H4 (cell line): ENCODE results near the gene RNF175. TPM values are rescaled to one million over a fixed set of nuclear protein-coding genes. Genes with fewer than 3 reads are reported as not detected.

Source experiments
- DNase-seq: peaks from one replicate; pipeline ENCODE4 v3.0.0-alpha.2; 2015; ENCODE audit warnings: low spot score
- total RNA-seq: library from RNA; depleted of rRNA; stranded (reverse); fragments of >200 nt; shearing (Covaris generic); gene quantifications from 2 replicates; pipeline ENCODE4 v1.2.3, GENCODE V29; 2014

RNF175 gene
- total RNA-seq, 1 experiment from 2014 or later, result not detected

- peak; percentile 64 for DNase-seq
Measured at GRCh38 chr4:153748378-153748777, 11.4 kb downstream of the RNF175 start.

GRCh38 chr4:153747406-153747955 is 12.3 kb downstream of the RNF175 start:
- no peak for DNase-seq

- no peak for DNase-seq
Measured at GRCh38 chr4:153745651-153746050, 14.2 kb downstream of the RNF175 start.

- no peak for DNase-seq
Measured at GRCh38 chr4:153741541-153741940, 18.3 kb downstream of the RNF175 start.

GRCh38 chr4:153735906-153736461 is 23.8 kb downstream of the RNF175 start:
- no peak for DNase-seq

- DNase-seq, result no peak
Measured at GRCh38 chr4:153733751-153734448, 25.9 kb downstream of the RNF175 start.

GRCh38 chr4:153731239-153731638 is 28.6 kb downstream of the RNF175 start:
- DNase-seq, result peak; percentile 76

- DNase-seq, result no peak
Measured at GRCh38 chr4:153729895-153730294, 29.9 kb downstream of the RNF175 start.

GRCh38 chr4:153728660-153729059 is 31.2 kb downstream of the RNF175 start:
- DNase-seq, result no peak

- no peak for DNase-seq
Measured at GRCh38 chr4:153728151-153728550, 31.7 kb downstream of the RNF175 start.

GRCh38 chr4:153725831-153726154 is 34.0 kb downstream of the RNF175 start:
- no peak for DNase-seq

- DNase-seq, result no peak
Measured at GRCh38 chr4:153725136-153725830, 34.5 kb downstream of the RNF175 start.

GRCh38 chr4:153724606-153725005 is 35.2 kb downstream of the RNF175 start:
- no peak for DNase-seq

GRCh38 chr4:153722036-153722435 is 37.8 kb downstream of the RNF175 start:
- DNase-seq, result no peak

GRCh38 chr4:153713866-153714646 is 45.8 kb downstream of the RNF175 start:
- no peak for DNase-seq

- DNase-seq, result no peak
Measured at GRCh38 chr4:153710681-153711080, 49.1 kb downstream of the RNF175 start.

GRCh38 chr4:153706519-153706918 is 53.3 kb downstream of the RNF175 start:
- DNase-seq, result no peak

GRCh38 chr4:153705743-153706468 is 53.9 kb downstream of the RNF175 start:
- DNase-seq, result no peak

GRCh38 chr4:153704522-153704921 is 55.3 kb downstream of the RNF175 start:
- DNase-seq, result no peak

- DNase-seq, result no peak
Measured at GRCh38 chr4:153684971-153685371, 74.9 kb downstream of the RNF175 start.

GRCh38 chr4:153684182-153684970 is 75.4 kb downstream of the RNF175 start, which contains the start of gene TLR2:
TSS of gene TLR2 (plus strand) at chr4:153684280. CDS start at chr4:153702908, 18,628 bp downstream.
- DNase-seq, result no peak
